ENCODE results near the gene OVAAL.

The OVAAL gene

DNA sequence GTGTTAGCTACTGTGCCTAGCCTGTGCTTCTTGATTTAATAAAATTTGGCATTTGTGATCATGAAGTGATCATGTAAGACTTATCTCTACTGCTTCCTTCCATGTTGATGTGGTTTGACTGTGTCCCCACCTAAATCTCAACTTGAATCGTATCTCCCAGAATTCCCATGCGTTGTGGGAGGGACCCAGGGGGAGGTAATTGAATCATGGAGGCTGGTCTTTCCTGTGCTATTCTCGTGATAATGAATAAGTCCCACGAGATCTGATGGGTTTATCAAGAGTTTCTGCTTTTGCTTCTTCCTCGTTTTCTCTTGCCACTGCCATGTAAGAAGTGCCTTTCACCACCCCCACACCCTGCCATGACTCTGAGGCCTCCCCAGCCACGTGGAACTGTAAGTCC, at the start of gene OVAAL:
OVAAL (plus strand) TSS at position 301 of the 400 bp plus-strand sequence.
- TF ChIP-seq CTCF (IDR thresholded peaks at IDR 0.05; ENCODE audit: borderline replicate concordance, control extremely low read depth, extremely low read depth, insufficient read depth, missing control alignments) = no peak
- DNase-seq (ENCODE audit: low spot score) = no peak
- in situ Hi-C loops (cut with MboI; ENCODE audit: low sequenced_read_pairs, unreplicated experiment) = no loop called here

DNA sequence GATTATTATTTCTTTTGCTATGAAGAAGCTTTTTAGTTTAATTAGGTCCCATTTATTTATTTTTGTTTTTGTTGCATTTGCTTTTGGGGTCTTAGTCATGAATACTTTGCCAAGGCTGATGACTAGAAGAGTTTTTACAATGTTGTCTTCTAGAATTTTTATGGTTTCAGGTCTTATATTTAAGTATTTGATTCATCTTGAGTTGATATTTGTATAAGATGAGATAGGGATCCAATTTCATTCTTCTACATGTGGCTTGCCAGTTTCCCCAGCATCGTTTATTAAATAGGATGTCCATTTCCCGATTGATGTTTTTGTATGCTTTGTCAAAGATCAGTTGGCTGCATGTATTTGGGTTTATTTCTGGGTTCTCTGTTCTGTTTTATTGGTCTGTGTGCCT, 47.9 kb upstream of the OVAAL start:
- no peak for DNase-seq (ENCODE audit: low spot score)
- in situ Hi-C loops (cut with MboI; ENCODE audit: low sequenced_read_pairs, unreplicated experiment) = loop anchor here (10.0 kb wide), 1 partner anchor 654 kb away; no protein-coding TSS in a partner anchor

DNA sequence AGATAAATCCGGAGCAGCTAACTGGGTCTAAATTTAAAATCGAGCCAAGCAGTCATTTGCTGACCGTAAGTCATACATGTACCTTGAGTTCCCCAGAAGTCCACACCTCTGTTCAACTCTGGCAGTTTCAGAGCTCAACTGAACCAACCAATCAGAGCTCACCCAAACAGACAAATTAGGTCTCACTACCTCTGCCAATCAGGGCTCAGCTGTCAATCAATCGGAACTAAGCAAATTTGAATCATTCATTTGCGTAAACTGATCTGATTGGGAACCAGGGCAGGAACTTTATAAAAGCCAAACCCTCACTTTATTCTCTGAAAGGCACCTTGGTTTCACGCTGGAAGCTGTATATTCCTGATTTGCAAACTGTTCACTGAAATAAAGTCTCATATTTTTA, 45.2 kb upstream of the OVAAL start:
- in situ Hi-C loops (cut with MboI; ENCODE audit: low sequenced_read_pairs, unreplicated experiment) = loop anchor here (10.0 kb wide), 1 partner anchor 651 kb away; no protein-coding TSS in a partner anchor
- DNase-seq (ENCODE audit: low spot score) = no peak
- no peak for TF ChIP-seq CTCF (IDR thresholded peaks at IDR 0.05; ENCODE audit: borderline replicate concordance, control extremely low read depth, extremely low read depth, insufficient read depth, missing control alignments)

More for the DNA sequence above, 47.9 kb upstream of the OVAAL start:
- no peak for TF ChIP-seq CTCF (IDR thresholded peaks at IDR 0.05; ENCODE audit: borderline replicate concordance, control extremely low read depth, extremely low read depth, insufficient read depth, missing control alignments)

DNA sequence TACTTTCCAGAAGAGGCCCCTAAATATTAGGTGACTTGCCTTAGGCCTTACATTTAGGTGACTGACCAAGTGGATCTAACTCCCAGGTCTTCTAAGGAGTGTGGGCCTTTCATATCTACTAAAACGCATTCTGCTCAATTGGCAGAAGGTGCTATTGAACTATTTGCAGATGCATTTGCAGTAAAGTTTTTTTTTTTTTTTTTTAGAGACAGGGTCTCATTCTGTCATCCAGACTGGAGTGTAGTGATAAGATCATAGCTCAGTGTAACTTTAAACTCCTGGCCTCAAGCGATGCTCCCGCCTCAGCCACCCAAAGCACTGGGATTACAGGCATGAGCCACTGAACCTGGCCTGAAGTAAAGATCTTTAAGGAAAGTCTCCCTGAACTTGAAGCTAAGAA, 43.4 kb upstream of the OVAAL start:
- no peak for DNase-seq (ENCODE audit: low spot score)
- TF ChIP-seq CTCF (IDR thresholded peaks at IDR 0.05; ENCODE audit: borderline replicate concordance, control extremely low read depth, extremely low read depth, insufficient read depth, missing control alignments) = no peak
- in situ Hi-C loops (cut with MboI; ENCODE audit: low sequenced_read_pairs, unreplicated experiment) = loop anchor here (10.0 kb wide), 1 partner anchor 649 kb away; no protein-coding TSS in a partner anchor

DNA sequence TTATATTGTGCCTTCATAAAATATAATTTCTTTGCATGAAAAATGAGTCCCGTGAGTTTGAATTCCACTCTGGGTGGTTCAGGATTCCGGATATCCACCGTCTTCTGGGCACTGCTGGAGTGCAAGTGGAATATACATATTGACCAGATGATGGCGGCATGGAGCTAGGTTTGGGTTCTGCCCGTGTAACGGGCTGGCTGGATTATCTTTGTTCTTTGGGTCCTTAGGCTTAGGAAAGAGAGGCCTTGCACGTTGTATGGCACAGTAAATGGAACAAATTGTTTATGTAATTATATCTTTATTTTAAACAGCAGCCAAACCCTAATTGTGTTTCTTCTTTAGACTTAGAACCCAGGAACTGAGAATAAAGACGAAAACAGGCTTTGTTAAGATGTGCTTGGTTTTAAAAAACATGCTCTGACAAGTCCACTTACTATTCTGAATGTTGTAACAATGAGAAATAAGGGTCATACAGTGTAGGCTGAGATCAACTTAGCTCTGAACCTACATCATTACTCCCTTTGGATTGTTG, 42.8 kb upstream of the OVAAL start:
- in situ Hi-C loops (cut with MboI; ENCODE audit: low sequenced_read_pairs, unreplicated experiment) = loop anchor here (10.0 kb wide), 1 partner anchor 649 kb away; no protein-coding TSS in a partner anchor

GRCh38 chr1:180519846-180520245, 38.9 kb upstream of the OVAAL start:
- no peak for TF ChIP-seq CTCF (IDR thresholded peaks at IDR 0.05; ENCODE audit: borderline replicate concordance, control extremely low read depth, extremely low read depth, insufficient read depth, missing control alignments)
- in situ Hi-C loops (cut with MboI; ENCODE audit: low sequenced_read_pairs, unreplicated experiment) = loop anchor here (10.0 kb wide), 1 partner anchor 645 kb away; no protein-coding TSS in a partner anchor
- no peak for DNase-seq (ENCODE audit: low spot score)

More for the DNA sequence above, 42.8 kb upstream of the OVAAL start:
- peak; percentile 75 for TF ChIP-seq CTCF (IDR thresholded peaks at IDR 0.05; ENCODE audit: borderline replicate concordance, control extremely low read depth, extremely low read depth, insufficient read depth, missing control alignments)
- DNase-seq (ENCODE audit: low spot score) = peak; percentile 74

Measured in GM13976 (cell line).